SK-N-MC (cell line): ENCODE results near the gene POLD4.

Experiments used
- EZH2 ChIP-seq: fragments of 200-600 bp; sonication (generic); IDR thresholded peaks from one replicate; pipeline ENCODE4 v1.6.1; 2017; ENCODE audit warnings: antibody characterized with exemption
- FOXP2 ChIP-seq: optimal IDR thresholded peaks from 2 replicates; pipeline ENCODE3; 2011; ENCODE audit warnings: mild to moderate bottlenecking, moderate library complexity; ENCODE audit not compliant: insufficient read depth; ENCODE audit errors: extremely low read length, control extremely low read depth
- POLR2AphosphoS5 ChIP-seq: IDR thresholded peaks from 2 replicates; pipeline ENCODE4 v1.6.1; 2012; ENCODE audit warnings: mild to moderate bottlenecking, low read depth, low read length, borderline replicate concordance

- TF ChIP-seq FOXP2 (no peak), POLR2AphosphoS5 (no peak), EZH2 (no peak)
These were observed 42.2 kb downstream of the POLD4 start for GRCh38 chr11:67311051-67311555.
